Measurements from ENCODE around the gene RDH11.

- no peak for TF ChIP-seq CTCF (conservative IDR thresholded peaks at IDR 0.05; ENCODE audit: low read depth, low read length)
- TF ChIP-seq EZH2phosphoT487 (IDR thresholded peaks at IDR 0.05; ENCODE audit: borderline replicate concordance, low read length), result no peak
- TF ChIP-seq EZH2 (IDR thresholded peaks at IDR 0.05; ENCODE audit: low read length, unreplicated experiment), result no peak
Observed at GRCh38 chr14:67663633-67664032, 31.9 kb downstream of the RDH11 start.

Measured in PC-3 (cell line).